Mucosa of gallbladder (tissue), 1 donor: ENCODE data around the gene NHSL2. TPM values are rescaled to one million over a fixed set of nuclear protein-coding genes. Genes with fewer than 3 reads are reported as not detected.
A peak's percentile ranks its signal among the peaks of the same experiment; 100 is the strongest.

Experiments used
- DNase-seq: peaks from one replicate; pipeline ENCODE4 v3.0.0-alpha.2; 2020; ENCODE audit warnings: low spot score
- total RNA-seq: library from RNA; stranded (reverse); gene quantifications from one replicate; pipeline ENCODE4 v1.2.1, GENCODE V29; 2021
- donor health status: DM: no; HTN: no; CAD: no.

Gene NHSL2
- total RNA-seq, 1 donor from 2014 or later, result 13.6 TPM

DNA sequence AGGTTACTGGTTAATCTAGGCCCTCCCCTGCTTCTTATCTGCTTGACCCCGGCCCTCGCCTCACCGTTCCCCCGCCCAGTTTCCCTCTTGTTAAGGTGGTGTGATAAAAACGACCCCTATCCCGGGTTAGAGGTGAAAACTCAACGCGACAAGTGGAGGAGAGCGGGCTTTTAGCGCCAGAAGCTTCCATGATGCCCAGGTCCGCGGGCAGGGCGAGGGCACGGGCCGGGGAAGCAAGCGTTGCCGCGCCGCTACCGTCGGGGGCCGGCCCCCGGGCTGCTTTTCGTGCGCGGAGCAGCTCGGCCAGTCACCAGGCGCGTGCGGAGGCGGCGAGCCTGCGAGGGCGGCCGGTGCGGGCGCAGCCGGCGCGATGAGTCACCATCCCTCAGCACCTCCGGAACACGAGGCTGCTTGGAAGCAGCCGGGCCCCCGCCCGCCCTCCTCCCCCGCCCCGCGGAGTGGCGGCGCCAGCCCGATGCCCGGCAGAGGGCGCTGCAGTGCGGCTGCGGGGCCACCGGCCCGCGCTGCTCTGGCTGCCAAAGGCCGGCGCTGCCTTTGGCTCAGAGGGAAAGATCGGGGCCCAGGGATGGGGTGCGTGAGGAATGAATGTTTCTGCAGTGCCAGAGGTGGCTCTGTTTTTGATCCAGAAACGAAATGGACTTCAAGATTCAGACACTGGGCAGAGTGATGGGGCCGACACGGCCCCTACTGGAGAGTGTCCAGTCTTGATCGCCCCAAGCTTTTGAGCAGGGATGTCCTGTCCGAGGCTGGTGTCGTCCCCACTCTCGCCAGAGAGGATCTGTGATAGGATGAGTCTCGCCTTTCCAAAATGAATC is 107.8 kb downstream of the NHSL2 start:
- peak; percentile 86 for DNase-seq

DNA sequence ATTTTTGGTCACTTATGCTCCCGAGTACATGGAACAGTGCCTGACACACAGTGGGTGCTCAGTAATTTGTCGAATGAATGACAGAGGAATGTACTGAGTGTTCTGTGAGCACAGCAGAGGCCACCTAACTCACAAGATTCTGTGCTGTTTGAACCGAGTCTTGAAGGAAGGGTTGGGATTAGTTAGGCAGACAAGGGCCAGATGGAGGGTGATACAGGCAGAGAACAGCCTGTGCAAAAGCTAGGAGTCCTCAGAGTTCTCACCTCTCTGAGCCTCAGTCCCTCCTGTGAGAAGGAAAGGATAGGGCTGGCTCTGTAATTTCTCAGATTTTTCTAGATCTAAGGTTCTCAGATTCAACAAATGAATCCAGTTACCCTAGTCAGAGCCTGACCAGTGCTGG is 108.8 kb downstream of the NHSL2 start:
- DNase-seq, result no peak

DNA sequence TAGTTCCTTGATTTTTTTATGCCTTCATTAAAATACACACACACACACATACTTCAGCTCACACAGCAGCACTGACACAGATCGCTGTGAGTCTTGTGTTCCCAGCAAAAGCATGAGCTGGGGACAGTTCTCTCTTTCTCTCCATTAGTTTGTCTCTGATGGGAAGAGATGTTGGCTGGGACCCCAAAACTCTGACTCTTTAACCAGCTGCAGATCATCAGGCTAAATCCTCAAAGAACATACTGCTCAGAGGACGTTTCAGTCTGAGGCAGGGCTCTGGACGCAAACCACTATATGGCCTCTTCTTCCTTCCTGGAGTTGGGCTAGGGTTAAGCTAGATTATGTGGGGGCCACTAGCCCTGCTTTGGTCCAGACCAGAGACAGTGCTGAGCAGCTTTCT is 109.6 kb downstream of the NHSL2 start:
- DNase-seq, result peak; percentile 10

DNA sequence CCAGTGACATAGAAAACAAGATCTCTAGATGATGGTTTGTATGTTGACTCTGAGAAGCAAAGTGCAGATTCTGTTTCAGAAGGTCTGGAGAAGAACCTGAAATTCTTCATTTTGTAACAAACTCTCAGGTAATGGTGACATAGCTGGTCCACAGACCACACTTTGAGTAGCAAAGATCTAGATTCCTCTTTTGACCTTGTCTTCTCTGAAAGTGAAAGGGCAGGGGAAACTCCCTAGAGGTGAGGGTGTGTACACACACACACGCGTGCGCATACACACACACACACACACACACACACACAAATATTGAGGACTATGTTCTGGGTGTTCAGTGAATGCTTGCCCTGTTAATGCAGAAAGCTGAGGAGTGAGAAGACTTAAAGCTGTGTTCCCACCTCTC is 110.1 kb downstream of the NHSL2 start:
- DNase-seq, result no peak

DNA sequence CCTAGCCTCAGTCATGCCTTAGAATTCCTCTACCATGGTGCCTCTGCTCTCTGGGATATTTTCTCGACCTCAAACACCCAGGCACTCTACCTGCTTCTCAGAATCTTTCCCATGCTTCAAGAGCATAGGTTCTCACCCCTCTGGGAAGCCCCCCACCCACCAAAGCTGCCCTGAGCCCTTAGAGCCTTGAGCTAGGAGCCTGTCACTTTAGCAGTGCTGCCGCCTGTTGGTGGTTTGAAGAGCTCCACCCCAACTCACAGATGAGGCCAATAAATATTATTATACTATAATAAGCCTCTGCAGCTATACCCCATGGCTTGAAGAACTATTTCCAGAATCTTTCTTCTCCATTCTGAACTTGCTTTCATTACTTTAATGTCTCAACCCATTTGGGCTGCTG is 111.3 kb downstream of the NHSL2 start:
- peak; percentile 7 for DNase-seq

DNA sequence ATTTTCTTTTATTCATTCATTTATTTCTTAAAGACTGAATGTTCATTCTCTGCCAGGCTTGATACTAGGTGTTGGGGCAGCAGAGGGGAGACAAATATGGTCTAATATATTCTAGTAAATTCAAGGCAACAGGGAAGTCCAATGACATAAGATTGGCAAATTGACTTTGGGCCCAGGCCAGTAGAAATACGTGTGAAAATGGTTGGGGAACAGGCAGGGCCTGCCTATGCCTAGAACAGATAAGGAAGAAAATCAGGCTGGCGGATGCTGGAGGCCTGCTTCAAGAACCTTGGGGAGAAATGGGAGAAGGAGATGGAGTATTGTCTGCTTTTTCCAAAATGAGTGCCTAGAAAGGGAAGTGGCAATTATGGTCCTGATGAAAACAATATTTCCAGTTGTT is 112.4 kb downstream of the NHSL2 start:
- DNase-seq, result peak; percentile 8

DNA sequence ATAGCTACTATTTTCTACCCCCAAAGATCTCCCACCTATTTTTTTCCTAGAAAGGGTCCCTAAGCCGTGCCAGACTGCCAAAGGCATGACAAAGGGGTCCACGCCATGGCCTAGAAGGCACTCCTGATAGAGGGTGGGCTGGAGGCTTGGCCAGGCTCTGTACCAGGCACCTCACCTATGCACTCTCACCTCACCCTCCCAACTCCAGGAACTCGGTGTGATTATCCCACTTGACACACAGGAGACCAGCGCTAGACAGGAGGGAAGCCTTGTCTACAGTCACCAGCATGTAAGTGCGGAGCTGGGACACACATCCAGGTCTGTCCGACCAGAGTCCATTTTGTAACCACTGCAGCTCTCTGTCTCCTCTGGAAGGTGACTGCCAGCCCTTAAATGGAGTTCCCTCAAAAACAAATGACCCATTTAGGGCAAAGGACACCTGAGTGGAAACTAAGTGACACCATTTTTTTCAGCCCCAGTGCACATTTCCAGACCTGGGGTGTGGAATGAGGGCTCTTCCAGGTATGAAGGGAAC is 114.7 kb downstream of the NHSL2 start:
- DNase-seq, result peak; percentile 6

DNA sequence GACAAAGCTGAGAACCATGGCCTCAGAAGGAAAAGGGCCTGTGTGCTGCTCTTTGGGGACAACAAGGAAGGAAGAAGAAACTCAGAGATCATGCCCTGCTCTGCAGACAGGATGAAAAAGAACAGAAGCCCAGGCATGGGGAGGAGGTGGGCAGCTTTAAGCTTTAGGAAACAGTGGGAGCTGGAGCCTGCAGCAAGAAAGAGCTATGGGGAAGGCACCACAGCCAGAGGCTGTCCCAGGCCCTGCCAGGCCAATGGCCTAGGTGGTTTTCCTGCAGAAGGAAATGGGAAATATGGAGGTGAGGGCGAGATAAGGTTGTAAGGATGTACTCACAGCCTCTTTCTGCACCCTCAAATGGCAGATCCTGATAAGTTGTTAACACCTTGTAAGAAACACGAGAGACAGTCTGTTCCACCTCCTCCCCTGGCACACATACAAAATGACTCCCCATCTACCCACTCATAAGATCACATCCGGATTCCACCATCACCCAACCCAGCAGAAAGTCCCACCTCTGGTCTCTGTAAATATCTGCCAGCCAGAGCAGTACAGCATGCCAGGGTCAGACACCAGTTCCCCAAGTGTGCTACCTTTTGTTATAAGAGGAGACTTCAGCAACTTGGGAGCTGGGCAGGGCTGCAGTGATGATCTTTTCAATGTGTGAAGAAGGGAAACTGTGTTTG is 115.8 kb downstream of the NHSL2 start:
- DNase-seq, result peak; percentile 7

DNA sequence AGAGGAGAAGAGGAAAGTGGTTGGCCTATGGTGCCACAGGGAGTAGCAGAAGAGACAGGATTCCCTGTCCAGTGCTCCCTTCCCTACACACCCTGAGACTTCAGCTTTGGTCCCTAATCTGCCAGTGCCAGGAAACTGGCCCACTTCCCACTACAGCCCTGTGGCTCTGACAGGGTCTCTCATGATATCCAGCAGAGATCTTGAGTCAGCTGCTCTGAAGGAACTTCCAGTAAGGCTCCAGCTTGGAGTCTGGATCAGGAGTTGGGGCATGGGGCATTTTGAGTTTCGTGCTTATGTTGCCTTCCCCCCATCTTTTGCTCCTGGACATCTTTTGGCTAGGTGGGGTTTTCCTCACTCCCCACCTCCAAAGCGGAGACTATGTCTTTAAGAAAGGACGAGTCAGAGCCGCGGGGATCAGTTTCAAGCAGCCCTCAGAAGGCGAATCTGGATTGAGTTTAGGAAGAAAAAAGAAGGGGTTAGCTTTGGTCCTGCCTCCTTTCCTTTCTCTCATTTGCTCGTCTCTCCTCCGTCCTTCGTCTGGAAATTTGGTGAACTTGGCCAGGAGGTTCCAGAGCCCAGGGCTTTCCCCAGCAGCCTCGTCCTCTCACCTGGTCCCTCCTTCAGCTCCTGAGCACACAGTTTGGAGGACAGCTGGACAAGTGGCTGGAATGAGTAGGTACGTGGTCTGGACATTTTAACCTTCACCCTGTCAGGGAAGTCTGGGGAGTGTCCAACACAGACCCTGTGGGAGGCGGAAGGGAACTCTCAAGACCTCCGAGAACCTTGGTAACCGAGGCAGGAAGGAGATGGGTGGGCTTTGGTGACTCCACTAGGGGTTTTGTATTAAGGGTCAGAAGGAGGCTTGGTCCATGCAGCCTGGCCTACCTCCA is 116.6 kb downstream of the NHSL2 start:
- DNase-seq, result peak; percentile 8

DNA sequence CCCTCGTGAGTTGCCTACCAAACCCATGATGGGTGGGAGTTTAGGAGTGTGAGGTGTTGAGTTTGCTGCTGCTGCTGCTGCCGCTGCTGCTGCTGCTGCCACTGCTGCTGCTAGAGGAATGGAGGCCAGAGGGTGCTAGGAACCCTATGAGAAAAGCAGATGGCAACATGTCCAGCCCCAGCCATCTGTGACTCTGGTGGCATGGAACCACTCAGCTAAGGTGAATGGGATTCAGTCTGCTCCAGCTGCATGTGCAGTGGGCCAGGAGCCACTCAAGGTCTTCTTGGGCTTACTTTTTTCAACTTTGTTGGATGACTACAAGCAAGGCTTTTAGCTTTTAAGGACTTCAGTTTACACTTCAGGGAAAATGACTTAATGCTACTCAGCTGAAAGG is 117.3 kb downstream of the NHSL2 start:
- DNase-seq, result peak; percentile 8

DNA sequence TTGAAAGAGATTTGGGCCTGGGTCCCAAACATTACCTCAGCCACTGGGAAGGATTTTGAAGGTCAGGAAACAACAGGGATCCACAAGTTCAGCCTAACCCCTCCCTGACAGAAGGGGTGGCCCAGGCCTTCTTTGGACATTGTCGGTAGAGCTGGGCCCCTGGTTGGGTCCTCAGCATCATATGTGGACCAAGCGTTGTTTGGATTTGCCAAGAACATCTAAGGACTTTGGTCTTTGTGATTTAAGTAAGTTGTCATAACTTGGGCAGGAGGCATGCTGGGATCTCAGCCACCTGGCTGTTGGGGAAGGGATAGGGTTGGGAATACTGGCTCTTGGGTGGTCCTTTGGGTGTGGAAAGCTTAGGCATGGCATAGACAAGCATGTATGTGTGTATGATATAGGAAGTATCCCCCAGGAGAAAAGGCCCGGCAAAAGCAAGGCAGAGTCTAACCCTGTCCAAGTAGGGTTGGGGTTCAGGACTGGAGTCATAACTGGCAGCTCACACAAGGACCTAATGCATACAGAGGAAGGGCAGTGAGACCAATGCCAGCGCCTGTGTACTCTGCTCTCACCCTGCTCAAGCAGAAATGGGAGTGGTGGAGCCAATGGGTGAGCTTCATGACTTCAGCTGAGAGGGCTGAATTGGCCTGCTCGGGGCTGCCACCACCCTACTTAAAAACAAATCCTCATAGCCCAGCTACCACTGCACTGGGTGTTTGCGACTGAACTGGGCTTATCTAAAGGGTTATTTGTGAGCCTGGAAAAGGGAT is 118.2 kb downstream of the NHSL2 start:
- DNase-seq, result peak; percentile 8

DNA sequence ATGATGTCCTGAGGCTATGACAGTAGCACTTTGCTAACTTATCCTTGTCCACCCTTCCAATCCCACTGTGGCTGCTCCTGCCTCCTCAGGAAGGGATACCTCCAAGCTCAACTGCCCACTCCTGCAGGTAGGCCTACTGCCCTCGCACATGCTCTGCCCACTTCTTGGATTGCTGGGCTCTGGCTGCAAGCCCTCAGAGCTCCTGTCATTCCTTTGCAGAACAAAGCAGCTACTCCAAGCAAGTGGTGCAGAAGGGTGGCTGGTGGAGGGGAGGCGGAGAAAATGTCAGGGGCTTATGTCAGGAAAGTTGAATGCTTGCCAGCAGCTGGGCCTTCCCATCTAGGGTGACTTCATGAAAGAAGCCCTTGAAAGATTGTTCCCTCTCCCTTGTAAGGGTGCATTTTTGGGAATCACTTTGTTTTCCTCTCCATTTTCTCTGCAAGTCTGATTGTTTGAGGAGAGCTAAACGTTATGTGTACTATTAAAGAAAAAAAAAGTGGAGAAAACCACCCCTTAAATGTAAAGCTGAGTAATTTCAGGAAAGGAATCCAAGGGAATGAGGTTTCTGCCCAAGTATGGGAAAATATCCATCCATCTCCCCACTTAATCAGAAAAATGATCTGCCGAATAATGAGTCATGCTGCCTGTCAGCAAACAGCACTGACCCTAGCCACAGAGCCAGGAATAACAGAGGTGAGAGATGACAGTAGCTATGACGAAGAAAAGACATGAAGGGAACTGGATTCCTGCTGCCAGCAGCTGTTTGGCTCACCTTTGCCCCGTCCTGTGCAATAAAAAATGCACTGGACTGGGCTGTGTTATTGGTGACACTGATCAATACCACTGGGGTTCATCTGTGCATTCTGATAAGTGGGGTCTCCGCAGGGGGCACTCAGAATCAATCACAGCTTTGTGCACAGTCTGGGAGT is 119.1 kb downstream of the NHSL2 start:
- DNase-seq, result peak; percentile 20

DNA sequence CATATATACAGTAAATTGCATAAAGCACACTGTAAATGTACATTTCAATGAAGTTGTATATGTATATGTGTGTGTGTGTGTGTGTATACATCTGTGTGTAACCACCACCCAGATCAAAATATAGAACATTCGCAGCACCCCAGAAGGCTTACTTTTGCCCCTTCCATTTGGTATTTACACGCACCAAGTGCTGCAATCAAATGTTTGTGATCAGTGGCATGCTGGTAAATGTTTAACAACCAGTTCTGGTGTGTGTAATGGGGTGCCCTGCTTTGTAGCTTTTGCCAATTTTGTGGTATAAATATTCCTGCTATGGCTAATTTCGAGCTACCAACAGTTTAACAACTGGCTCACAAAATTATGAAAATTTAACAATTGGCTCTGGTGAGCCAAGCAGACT is 119.8 kb downstream of the NHSL2 start:
- peak; percentile 8 for DNase-seq

DNA sequence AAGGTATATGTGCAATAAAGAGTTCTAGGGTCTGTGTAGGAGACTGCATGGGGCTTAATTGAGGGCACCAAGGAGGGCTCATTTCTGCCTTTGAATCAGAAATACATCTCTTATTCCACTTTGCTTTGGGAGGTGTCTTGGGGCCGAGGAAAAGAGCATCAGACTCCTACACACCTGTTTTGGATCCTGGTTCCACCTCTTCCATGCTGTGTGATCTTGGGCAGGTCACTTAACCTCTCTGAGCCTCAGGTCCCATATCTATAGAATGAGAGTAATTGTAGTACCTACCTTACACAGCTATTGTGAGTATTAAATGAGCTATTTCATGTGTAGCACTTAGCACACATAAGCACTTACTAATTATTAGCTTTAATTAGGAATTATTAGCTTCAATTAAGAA is 120.5 kb downstream of the NHSL2 start:
- no peak for DNase-seq

DNA sequence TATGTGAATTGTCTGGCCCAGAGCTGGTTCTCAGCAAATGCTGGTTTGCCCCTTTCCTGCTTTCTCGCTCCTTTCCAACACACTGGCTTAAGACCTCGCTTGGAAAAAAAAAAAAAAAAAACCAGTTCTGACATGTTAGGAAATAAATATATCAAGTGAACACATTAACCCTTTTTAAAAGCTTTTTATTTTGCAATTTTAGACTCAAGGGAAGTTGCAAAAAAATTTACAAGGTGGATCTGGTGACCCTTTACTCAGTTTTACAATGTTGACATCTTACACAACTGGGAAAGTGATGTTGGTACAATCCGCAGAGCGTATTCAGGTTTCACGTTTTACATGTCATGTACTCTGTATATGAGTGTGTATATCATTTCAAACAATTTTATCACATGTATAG is 121.0 kb downstream of the NHSL2 start:
- DNase-seq, result no peak

DNA sequence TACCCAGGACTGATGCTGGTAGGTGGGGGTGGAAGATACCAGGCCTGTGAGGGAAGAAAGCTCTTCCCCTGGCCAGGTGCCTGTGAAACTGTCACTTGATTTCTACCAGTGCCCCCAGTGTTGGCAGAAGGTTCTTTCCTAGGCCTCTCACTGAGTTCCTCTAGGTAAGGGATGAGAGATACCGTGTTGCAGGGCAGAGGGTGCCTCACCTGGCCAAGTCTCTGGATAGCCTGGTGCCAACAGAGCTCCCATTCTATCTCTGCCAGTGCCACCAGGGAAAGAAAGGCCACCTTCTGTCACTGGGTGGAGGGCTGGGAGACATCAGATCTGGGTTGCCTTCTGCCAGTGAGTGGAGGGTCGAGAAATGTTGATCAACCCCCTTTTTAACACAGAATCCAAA is 127.0 kb downstream of the NHSL2 start:
- DNase-seq, result peak; percentile 4

DNA sequence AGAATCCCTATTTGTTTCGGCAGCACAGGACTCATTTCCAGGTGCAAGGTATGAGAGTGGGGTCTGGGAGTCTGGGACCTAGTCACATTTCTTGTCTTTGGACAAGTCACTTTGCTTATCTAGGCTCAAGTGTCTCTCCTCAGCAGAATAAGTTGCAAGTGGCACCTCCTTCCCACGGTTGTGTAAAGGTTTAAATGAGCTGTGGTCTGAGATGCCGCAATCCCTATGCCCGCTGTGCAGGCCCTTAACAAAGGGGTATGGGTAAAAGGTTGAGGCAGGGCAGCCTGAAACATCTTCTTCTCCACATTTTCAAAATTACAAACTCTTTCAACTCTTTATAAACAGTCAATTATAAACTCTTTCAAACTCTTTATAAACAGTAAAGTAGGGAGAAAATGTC is 127.4 kb downstream of the NHSL2 start:
- peak; percentile 2 for DNase-seq

DNA sequence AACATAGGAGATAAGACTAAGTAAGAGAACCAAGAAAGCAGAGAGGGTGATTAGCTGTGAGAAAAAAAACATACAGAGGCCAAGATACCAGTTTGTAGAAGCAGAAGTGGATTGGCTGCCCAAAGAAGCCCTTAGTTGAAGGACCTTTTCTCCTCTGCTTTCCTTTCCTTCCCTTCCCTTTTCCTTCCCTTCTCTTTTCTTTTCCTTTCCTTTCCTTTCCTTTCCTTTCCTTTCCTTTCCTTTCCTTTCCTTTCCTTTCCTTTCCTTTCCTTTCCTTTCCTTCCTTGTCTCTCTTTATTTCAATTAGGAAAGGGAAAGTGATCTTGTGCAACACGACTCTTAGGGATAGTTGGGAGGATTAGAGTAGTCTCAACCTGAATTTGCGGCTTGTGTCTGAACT is 128.2 kb downstream of the NHSL2 start:
- no peak for DNase-seq

DNA sequence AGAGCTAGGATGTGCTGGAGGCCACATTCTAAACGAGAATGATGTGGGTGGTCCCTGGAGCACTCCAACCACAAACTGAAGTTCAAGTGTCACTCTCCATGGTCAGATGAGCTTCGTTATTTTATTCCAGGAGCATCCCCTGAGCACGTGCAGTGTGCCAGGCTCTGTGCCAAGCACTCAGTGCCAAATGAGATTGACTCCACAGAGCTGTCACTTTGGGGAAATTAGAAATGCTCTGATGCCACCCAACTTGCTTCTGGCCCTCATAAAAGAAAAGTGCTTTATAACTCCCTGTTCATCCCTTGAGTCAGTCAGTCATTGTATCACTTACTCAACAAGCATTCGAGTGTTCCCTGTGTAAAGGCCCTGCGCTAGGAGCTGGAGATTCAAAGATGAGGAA is 129.9 kb downstream of the NHSL2 start:
- no peak for DNase-seq

DNA sequence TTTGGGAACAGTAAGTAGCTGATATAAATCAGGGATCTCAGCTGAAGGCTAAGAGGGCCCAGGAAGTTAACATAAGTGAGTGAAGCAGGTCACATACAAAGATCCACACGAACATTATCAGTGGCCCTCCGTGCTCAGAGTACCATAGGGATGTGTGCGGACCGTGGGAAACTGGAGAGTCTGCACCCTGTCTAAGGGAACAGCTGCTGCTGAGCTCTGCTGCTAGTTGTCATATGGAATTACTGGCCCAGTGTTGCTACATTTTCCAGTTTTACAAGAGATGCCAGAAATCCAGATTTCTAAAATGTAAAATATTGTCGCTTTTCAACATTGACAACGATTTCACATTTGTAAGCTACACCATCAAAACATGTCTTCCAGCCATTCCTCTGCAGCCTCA is 130.5 kb downstream of the NHSL2 start:
- no peak for DNase-seq
